KMS-11 (cell line): ENCODE data around the gene PNCK.

Source experiments
- H2AFZ ChIP-seq: fragments of 200-600 bp; sonication (generic); 2 replicates; pipeline ENCODE4 v1.6.1; 2016; ENCODE audit warnings: antibody characterized with exemption, mixed run types, low read depth
- H3K27ac ChIP-seq: fragments of 200-600 bp; sonication (generic); 2 replicates; pipeline ENCODE4 v1.6.1; 2016; ENCODE audit warnings: mild to moderate bottlenecking, mixed run types
- H3K27me3 ChIP-seq: fragments of 200-600 bp; sonication (generic); 2 replicates; pipeline ENCODE4 v1.6.1; 2017; ENCODE audit warnings: mild to moderate bottlenecking, low read depth, mixed run types, moderate library complexity; ENCODE audit not compliant: insufficient read depth
- H3K36me3 ChIP-seq: fragments of 200-600 bp; sonication (generic); 2 replicates; pipeline ENCODE4 v1.6.1; 2017; ENCODE audit warnings: mild to moderate bottlenecking, mixed run types; ENCODE audit not compliant: insufficient read depth
- H3K4me1 ChIP-seq: fragments of 200-600 bp; sonication (generic); 2 replicates; pipeline ENCODE4 v1.6.1; 2016; ENCODE audit warnings: mild to moderate bottlenecking, low read depth, mixed run types; ENCODE audit not compliant: poor library complexity, severe bottlenecking
- H3K4me2 ChIP-seq: fragments of 200-600 bp; sonication (generic); 2 replicates; pipeline ENCODE4 v1.7.0; 2016; ENCODE audit warnings: mild to moderate bottlenecking, mixed run types
- H3K4me3 ChIP-seq: fragments of 200-600 bp; sonication (generic); IDR thresholded peaks from 2 replicates; pipeline ENCODE4 v1.6.1; 2017; ENCODE audit warnings: low read depth, low read length, mixed read lengths; ENCODE audit not compliant: insufficient read depth
- H3K79me2 ChIP-seq: fragments of 200-600 bp; sonication (generic); 2 replicates; pipeline ENCODE4 v1.6.1; 2016; ENCODE audit warnings: low read depth, mixed run types; ENCODE audit not compliant: insufficient read depth
- H3K9ac ChIP-seq: fragments of 200-600 bp; sonication (generic); 2 replicates; pipeline ENCODE4 v1.6.1; 2016; ENCODE audit warnings: mild to moderate bottlenecking, mixed run types
- H4K20me1 ChIP-seq: fragments of 200-600 bp; sonication (generic); 2 replicates; pipeline ENCODE4 v1.6.1; 2016; ENCODE audit warnings: mild to moderate bottlenecking, mixed run types; ENCODE audit not compliant: insufficient read depth
- TF ChIP-seq, protein P1 (sequence below): fragments of 200-600 bp; sonication (generic); conservative IDR thresholded peaks from 2 replicates; pipeline ENCODE4 v1.6.1; 2017; ENCODE audit warnings: low read depth, mild to moderate bottlenecking, antibody characterized with exemption, low read length, moderate library complexity, mixed read lengths

Gene PNCK

DNA sequence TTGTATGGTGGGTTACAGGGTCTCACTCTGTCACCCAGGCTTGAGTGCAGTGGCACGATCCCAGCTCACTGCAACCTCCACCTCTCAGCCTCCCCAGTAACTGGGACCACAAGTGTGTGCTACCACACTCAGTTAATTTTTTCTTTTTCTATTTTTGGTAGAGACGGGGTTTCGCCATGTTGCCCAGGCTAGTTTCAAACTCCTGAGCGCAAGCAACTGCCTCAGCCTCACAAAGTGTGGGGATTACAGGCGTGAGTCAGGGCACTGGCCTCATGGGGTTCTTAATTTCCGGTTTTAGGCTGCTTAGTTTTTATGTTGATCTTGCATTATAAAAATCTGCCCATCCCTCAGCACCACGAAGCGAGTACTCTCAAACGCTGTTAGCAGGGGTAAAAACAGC, 43.8 kb upstream of the PNCK start:
- Histone ChIP-seq H3K9ac (no peak overlapping the region), H3K4me2 (no peak overlapping the region), H3K27ac (no peak overlapping the region), H3K4me1 (peaks cover 6% of the 10 kb centered on the region), H2AFZ (no peak overlapping the region), H3K79me2 (peaks cover 8% of the 10 kb centered on the region), H4K20me1 (no peaks in the 10 kb centered on the region), H3K27me3 (no peaks in the 10 kb centered on the region), H3K4me3 (no peak overlapping the region), H3K36me3 (no peaks in the 10 kb centered on the region)
- TF ChIP-seq, protein P1, sequence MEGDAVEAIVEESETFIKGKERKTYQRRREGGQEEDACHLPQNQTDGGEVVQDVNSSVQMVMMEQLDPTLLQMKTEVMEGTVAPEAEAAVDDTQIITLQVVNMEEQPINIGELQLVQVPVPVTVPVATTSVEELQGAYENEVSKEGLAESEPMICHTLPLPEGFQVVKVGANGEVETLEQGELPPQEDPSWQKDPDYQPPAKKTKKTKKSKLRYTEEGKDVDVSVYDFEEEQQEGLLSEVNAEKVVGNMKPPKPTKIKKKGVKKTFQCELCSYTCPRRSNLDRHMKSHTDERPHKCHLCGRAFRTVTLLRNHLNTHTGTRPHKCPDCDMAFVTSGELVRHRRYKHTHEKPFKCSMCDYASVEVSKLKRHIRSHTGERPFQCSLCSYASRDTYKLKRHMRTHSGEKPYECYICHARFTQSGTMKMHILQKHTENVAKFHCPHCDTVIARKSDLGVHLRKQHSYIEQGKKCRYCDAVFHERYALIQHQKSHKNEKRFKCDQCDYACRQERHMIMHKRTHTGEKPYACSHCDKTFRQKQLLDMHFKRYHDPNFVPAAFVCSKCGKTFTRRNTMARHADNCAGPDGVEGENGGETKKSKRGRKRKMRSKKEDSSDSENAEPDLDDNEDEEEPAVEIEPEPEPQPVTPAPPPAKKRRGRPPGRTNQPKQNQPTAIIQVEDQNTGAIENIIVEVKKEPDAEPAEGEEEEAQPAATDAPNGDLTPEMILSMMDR = no peak

DNA sequence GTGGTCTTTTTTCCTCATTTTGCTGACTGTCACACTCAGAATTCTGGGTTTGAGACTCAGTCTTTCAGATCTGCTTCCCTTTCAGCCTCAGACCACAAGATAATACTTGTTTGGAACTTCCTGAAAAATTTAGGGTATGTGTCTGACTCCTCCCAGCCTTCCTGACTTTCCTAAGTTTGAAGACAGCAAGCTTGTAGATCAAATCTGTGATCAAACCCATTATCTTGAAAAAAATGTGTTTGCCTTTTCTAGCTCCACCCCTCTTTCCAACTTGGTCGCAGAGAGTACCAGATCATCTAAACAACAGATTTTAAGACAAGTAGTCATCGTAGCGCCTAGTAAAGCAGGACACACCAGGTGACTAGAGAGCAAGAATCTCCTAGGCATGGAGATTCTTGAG, 40.6 kb upstream of the PNCK start:
- Histone ChIP-seq H3K27me3 (no peaks in the 10 kb centered on the region), H3K36me3 (no peaks in the 10 kb centered on the region), H3K4me3 (no peak overlapping the region)

DNA sequence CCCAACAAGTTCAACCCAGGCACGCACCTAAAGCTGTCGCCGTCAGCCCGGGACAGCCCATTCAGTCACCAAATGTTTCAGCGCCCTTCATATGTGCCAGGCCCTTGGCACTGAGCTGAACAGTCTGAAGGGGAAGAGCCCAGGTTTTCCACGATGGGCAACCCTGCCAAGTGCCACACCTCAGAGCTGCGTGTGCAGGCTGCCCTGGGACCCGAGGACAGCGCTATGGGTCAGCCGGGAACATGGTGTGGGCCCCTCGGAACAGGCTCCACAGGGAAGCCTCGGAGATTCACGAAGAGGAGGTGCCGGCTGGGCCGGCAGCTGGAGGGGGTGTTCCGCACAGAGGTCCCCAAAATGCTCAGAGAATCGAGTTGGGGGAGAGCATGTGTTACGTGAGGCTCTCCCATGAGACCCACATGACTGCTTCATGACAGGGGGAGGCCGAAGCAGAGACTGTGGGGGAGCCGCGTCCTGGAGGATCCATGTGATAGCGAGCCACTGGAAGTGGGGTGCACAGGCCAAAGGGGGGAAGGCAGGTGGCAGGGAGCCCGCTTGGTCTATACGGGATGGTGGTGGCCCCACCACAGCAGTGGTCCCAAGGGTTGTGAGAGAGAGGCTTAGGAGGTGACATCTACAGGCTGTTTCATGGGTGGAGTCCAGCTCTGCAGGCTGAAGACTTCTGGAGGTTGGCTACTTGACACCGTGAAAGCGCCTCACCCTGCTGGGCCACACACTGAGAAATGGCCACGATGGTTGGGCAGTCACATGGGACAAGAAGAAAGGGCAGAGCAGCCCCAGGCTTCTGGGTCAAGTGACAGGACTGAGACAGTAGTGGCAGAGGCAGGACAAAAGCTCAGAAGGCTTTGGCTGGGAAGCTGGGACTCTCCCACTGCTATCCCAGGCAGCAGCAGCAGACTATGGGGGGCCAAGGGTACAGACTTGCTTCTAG, 36.4 kb upstream of the PNCK start:
- no peaks in the 10 kb centered on the region for H4K20me1 ChIP-seq

More for the DNA sequence above, 40.6 kb upstream of the PNCK start:
- Histone ChIP-seq H3K27ac (no peak overlapping the region), H2AFZ (no peak overlapping the region), H3K4me1 (no peaks in the 10 kb centered on the region), H4K20me1 (no peaks in the 10 kb centered on the region), H3K4me2 (no peak overlapping the region), H3K9ac (no peak overlapping the region), H3K79me2 (no peaks in the 10 kb centered on the region)
- TF ChIP-seq, protein P1 = no peak

DNA sequence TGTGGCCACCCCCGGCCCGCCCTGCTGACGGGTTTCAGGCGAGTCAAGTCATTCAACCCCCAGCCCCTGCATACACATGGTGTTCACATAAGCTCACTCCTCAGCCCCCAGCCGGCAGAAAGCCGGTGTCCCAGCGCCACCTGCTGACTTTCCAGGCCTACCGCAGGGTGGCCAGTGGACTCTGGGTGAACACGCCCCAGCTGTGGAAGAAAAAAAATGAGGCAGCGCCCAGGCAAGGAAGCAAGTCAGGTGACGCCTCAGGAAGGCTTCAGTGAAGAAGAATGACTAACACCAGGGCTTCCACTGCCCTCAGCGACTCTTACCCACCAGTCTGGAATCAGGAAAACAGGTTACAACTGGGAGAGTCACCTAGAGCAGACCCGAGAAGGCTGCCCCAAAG, 34.8 kb upstream of the PNCK start:
- Histone ChIP-seq H3K4me1 (no peaks in the 10 kb centered on the region), H3K36me3 (no peaks in the 10 kb centered on the region), H2AFZ (no peak overlapping the region), H3K79me2 (no peaks in the 10 kb centered on the region), H4K20me1 (no peaks in the 10 kb centered on the region), H3K27me3 (no peaks in the 10 kb centered on the region), H3K4me2 (no peak overlapping the region), H3K27ac (no peak overlapping the region), H3K4me3 (no peak overlapping the region), H3K9ac (no peak overlapping the region)
- TF ChIP-seq, protein P1 = peak; percentile 49

More for the DNA sequence above, 36.4 kb upstream of the PNCK start:
- Histone ChIP-seq H3K9ac (no peak overlapping the region), H3K4me1 (no peaks in the 10 kb centered on the region), H3K27ac (no peak overlapping the region), H3K4me3 (no peak overlapping the region), H3K4me2 (no peak overlapping the region), H3K27me3 (no peaks in the 10 kb centered on the region), H3K79me2 (no peaks in the 10 kb centered on the region), H2AFZ (no peak overlapping the region), H3K36me3 (no peaks in the 10 kb centered on the region)
- TF ChIP-seq, protein P1 = no peak
